ENCODE results near the gene FEM1C.

- no peak for TF ChIP-seq CTCF (IDR thresholded peaks at IDR 0.05)
- TF ChIP-seq POLR2A (IDR thresholded peaks at IDR 0.05), result no peak
These were observed 36.4 kb upstream of the FEM1C start for GRCh38 chr5:115580941-115581340.
